Measurements from ENCODE around the gene MVD.

Gene MVD

GRCh38 chr16:88619859-88620815 lies 42.8 kb downstream of the MVD start:
- no peak for TF ChIP-seq CTCF (IDR thresholded peaks at IDR 0.05; ENCODE audit: extremely low read depth, insufficient read depth, missing control alignments)
- no peak for DNase-seq (ENCODE audit: low spot score)
- in situ Hi-C loops (cut with MboI; ENCODE audit: low pct_unique_long_range_greater_than_20kb, low sequenced_read_pairs, unreplicated experiment) = no loop called here

- no peak for TF ChIP-seq CTCF (IDR thresholded peaks at IDR 0.05; ENCODE audit: extremely low read depth, insufficient read depth, missing control alignments)
- in situ Hi-C loops (cut with MboI; ENCODE audit: low pct_unique_long_range_greater_than_20kb, low sequenced_read_pairs, unreplicated experiment) = no loop called here
- DNase-seq (ENCODE audit: low spot score) = no peak
These were observed 43.8 kb downstream of the MVD start for GRCh38 chr16:88618956-88619667.

GRCh38 chr16:88618182-88618955 lies 44.5 kb downstream of the MVD start:
- no peak for TF ChIP-seq CTCF (IDR thresholded peaks at IDR 0.05; ENCODE audit: extremely low read depth, insufficient read depth, missing control alignments)
- peak; percentile 32 for DNase-seq (ENCODE audit: low spot score)
- in situ Hi-C loops (cut with MboI; ENCODE audit: low pct_unique_long_range_greater_than_20kb, low sequenced_read_pairs, unreplicated experiment) = no loop called here

- no peak for DNase-seq (ENCODE audit: low spot score)
These were observed 45.4 kb downstream of the MVD start for GRCh38 chr16:88617268-88618031.

GRCh38 chr16:88616736-88617135 lies 46.2 kb downstream of the MVD start:
- no peak for TF ChIP-seq CTCF (IDR thresholded peaks at IDR 0.05; ENCODE audit: extremely low read depth, insufficient read depth, missing control alignments)
- in situ Hi-C loops (cut with MboI; ENCODE audit: low pct_unique_long_range_greater_than_20kb, low sequenced_read_pairs, unreplicated experiment) = no loop called here

More at GRCh38 chr16:88617268-88618031, 45.4 kb downstream of the MVD start:
- in situ Hi-C loops (cut with MboI; ENCODE audit: low pct_unique_long_range_greater_than_20kb, low sequenced_read_pairs, unreplicated experiment) = no loop called here
- no peak for TF ChIP-seq CTCF (IDR thresholded peaks at IDR 0.05; ENCODE audit: extremely low read depth, insufficient read depth, missing control alignments)

More at GRCh38 chr16:88616736-88617135, 46.2 kb downstream of the MVD start:
- DNase-seq (ENCODE audit: low spot score) = no peak

All from GM13977 (cell line).